Measurements from ENCODE around the gene SPG7. TPM values are rescaled to one million over a fixed set of nuclear protein-coding genes. Genes with fewer than 3 reads are reported as not detected.

Gene SPG7
- total RNA-seq, 4 donors from 2014 or later, result 66.6 to 208 (median 144) TPM

- peaks cover 0 to 18% of the 10 kb centered on the region in 2 donors for H3K4me1 ChIP-seq
- no peak overlapping the region for H3K27ac ChIP-seq
- no peak overlapping the region for H3K4me3 ChIP-seq
- no peaks in the 10 kb centered on the region for H3K9me3 ChIP-seq
- intact Hi-C loops (cut with DNase I; ENCODE audit: low total_unique reads), result no loop called here
- no peaks in the 10 kb centered on the region for H3K36me3 ChIP-seq
- no peak for TF ChIP-seq POLR2A (IDR thresholded peaks at IDR 0.05)
- TF ChIP-seq, protein P1, sequence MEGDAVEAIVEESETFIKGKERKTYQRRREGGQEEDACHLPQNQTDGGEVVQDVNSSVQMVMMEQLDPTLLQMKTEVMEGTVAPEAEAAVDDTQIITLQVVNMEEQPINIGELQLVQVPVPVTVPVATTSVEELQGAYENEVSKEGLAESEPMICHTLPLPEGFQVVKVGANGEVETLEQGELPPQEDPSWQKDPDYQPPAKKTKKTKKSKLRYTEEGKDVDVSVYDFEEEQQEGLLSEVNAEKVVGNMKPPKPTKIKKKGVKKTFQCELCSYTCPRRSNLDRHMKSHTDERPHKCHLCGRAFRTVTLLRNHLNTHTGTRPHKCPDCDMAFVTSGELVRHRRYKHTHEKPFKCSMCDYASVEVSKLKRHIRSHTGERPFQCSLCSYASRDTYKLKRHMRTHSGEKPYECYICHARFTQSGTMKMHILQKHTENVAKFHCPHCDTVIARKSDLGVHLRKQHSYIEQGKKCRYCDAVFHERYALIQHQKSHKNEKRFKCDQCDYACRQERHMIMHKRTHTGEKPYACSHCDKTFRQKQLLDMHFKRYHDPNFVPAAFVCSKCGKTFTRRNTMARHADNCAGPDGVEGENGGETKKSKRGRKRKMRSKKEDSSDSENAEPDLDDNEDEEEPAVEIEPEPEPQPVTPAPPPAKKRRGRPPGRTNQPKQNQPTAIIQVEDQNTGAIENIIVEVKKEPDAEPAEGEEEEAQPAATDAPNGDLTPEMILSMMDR (IDR thresholded peaks at IDR 0.05), result no peak
- peaks cover 12 to 15% of the 10 kb centered on the region in 2 donors for H3K27me3 ChIP-seq
- DNase-seq, result no peak
Observed at GRCh38 chr16:89576153-89577054, 68.2 kb downstream of the SPG7 start.

DNA sequence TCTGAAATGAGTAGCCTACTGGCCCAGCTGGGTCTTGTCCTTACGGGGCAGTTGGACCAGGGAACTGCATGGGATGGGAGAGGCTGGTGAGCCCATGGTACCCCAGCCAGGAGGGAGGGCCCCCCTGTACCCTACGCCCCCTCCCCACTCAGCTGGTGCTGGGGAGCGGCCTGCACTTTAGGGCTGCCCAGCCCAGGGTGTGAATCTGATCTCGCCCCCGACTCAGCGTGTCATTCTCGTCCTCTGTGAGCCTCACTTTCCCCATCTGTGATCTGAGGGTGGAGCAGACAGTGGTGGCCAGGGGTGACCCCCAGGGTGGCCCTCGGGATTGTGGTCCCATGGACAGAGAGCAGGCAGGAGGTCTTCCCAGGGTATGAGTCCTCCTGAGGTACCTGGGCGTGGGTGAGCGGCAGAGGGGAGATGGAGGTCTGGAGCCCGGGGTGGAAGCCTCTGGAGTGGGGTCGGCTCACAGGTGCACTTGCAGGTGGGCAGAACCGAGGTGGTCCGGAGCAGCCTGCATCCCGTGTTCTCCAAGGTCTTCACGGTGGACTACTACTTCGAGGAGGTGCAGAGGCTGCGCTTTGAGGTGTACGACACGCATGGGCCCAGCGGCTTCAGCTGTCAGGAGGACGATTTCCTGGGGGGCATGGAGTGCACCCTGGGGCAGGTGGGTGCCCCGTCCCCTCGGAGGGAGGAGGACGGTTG, 69.0 kb downstream of the SPG7 start:
- no peak for DNase-seq
- TF ChIP-seq POLR2A (IDR thresholded peaks at IDR 0.05), result no peak
- TF ChIP-seq, protein P1 (IDR thresholded peaks at IDR 0.05), result no peak
- no peaks in the 10 kb centered on the region for H3K9me3 ChIP-seq
- H3K27me3 ChIP-seq, result peaks cover 12 to 15% of the 10 kb centered on the region in 2 donors
- no peaks in the 10 kb centered on the region for H3K36me3 ChIP-seq
- peaks cover 0 to 18% of the 10 kb centered on the region in 2 donors for H3K4me1 ChIP-seq
- H3K4me3 ChIP-seq, result no peak overlapping the region
- H3K27ac ChIP-seq, result no peak overlapping the region
- intact Hi-C loops (cut with DNase I; ENCODE audit: low total_unique reads), result no loop called here

DNA sequence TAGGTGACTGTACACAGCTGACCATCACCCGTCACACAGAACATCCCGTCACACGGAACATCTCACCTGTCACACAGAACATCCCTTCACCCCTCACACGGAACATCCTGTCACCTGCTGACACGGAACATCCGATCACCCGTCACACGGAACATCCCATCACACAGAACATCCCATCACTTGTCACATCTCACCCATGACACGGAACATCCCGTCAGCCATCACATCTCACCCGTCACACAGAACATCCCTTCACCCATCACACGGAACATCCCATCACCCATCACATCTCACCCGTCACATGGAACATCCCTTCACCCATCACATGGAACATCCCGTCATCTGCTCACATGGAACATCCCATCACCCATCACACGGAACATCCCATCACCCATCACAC, 71.1 kb downstream of the SPG7 start:
- intact Hi-C loops (cut with DNase I; ENCODE audit: low total_unique reads), result no loop called here
- Histone ChIP-seq H3K27ac (no peak overlapping the region), H3K4me1 (peaks cover 0 to 17% of the 10 kb centered on the region in 2 donors), H3K36me3 (no peaks in the 10 kb centered on the region), H3K9me3 (no peaks in the 10 kb centered on the region), H3K4me3 (no peak overlapping the region), H3K27me3 (peaks cover 9 to 14% of the 10 kb centered on the region in 2 donors)
- no peak for DNase-seq
- TF ChIP-seq, protein P1 (IDR thresholded peaks at IDR 0.05), result no peak
- no peak for TF ChIP-seq POLR2A (IDR thresholded peaks at IDR 0.05)

- intact Hi-C loops (cut with DNase I; ENCODE audit: low total_unique reads), result no loop called here
- no peak for DNase-seq
- no peak overlapping the region for H3K4me3 ChIP-seq
- TF ChIP-seq, protein P1 (IDR thresholded peaks at IDR 0.05), result no peak
- TF ChIP-seq POLR2A (IDR thresholded peaks at IDR 0.05), result no peak
- H3K9me3 ChIP-seq, result no peaks in the 10 kb centered on the region
- no peaks in the 10 kb centered on the region for H3K4me1 ChIP-seq
- H3K36me3 ChIP-seq, result no peaks in the 10 kb centered on the region
- H3K27ac ChIP-seq, result no peak overlapping the region
- H3K27me3 ChIP-seq, result no peaks in the 10 kb centered on the region
Observed at GRCh38 chr16:89581045-89581695, 73.0 kb downstream of the SPG7 start.
